Measurements from ENCODE around the gene PDSS2.
"Not testable (repeated sequence)": the region's sequence is repeated elsewhere in the genome, so short reads cannot be mapped to it uniquely, and the experiment has no call there.

- TF ChIP-seq HDAC6 (IDR thresholded peaks at IDR 0.05; ENCODE audit: low read depth, low read length); CREB1 (IDR thresholded peaks at IDR 0.05); CTCF (IDR thresholded peaks at IDR 0.05; ENCODE audit: control extremely low read depth in 1 of 3, insufficient read depth in 1 of 3, low read depth in 1 of 3, low read length in 3 of 3); TEAD4 (IDR thresholded peaks at IDR 0.05; ENCODE audit: low read depth, low read length): not testable (repeated sequence)
Measured at GRCh38 chr6:107280001-107280400, 179.4 kb downstream of the PDSS2 start.
